ENCODE results near the gene IL1R1. TPM values are rescaled to one million over a fixed set of nuclear protein-coding genes. Genes with fewer than 3 reads are reported as not detected.
A peak's percentile ranks its signal among the peaks of the same experiment; 100 is the strongest.

Gene IL1R1
- total RNA-seq, 1 experiment from 2014 or later, result 5.2 TPM

DNA sequence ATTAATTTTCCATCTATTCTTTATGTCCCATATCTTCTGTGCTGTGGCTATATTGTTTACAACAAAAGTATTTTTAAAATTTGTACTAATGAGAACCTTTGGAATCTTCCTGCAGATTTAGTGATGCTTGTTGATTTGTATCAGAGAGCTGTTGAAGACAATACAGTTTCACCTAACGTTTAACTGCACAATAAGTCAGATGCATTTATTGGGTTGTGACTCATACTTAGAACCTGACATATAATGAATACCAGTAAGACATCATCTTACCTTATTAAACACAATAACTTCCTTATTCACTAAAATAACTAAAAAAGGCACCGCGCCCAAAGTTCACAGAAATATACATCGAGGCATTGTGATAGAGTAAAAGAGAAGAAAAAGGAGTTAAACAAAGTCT lies 43.8 kb upstream of the IL1R1 start:
- intact Hi-C loops (cut with micrococcal nuclease), result no loop called here
- TF ChIP-seq CTCF (IDR thresholded peaks at IDR 0.05; ENCODE audit: unreplicated experiment), result no peak
- no peak overlapping the region for H3K27ac Mint-ChIP-seq (ENCODE audit: low read depth, unreplicated experiment)
- H3K36me3 Mint-ChIP-seq (ENCODE audit: insufficient read depth, unreplicated experiment), result no peaks in the 10 kb centered on the region
- no TSS peak for BruUV-seq (replicated peaks)
- no peak overlapping the region for H3K4me3 Mint-ChIP-seq (ENCODE audit: unreplicated experiment)
- ChIA-PET POLR2A (interaction anchor here (1.2 kb wide), 1 partner anchor 16 kb away, joined by 3 read pairs; no protein-coding TSS in a partner anchor), CTCF (no interaction called here)
- DNase-seq (ENCODE audit: unreplicated experiment), result no peak
- no peaks in the 10 kb centered on the region for H3K9me3 Mint-ChIP-seq (ENCODE audit: unreplicated experiment)
- H3K27me3 Mint-ChIP-seq (ENCODE audit: insufficient read depth, unreplicated experiment), result no peaks in the 10 kb centered on the region
- H3K4me1 Mint-ChIP-seq (ENCODE audit: insufficient read depth, unreplicated experiment), result peaks cover 25% of the 10 kb centered on the region

DNA sequence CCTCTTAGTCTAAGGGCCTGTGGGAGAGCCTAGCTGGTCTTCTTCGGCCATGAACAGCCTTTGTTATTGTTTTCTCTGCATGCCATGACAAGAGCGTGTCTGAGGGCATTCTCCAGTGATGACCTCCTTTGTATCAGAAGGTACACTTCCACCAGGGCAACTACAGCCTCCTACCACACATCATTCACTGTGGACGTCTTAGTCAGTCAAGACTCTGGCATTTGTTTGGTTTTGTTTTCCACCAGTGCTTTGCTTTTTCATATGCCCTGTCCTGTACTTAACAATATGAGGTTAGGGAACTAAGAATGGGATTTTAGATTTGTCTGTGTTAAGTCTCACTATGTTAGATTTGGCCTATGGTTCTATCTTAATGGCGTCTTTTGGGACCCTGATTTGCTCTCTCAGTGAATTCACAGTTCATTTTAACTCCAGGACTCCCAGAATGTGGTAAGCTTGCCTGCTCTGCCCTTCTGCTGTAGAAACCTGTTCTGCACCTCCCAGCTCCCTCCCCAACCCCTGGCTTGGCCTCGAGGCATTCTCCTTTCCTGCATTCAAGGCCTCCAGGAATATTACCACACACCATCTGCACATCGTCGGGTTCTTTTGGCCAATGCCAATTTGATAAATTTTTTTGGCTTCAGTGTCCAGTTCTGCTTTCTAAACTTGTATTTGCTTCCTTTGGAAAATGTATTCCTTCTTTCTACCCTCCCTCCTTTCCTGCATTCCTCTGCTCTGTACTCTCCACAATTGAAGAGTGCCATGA lies 42.8 kb upstream of the IL1R1 start:
- Mint-ChIP-seq H3K36me3 (ENCODE audit: insufficient read depth, unreplicated experiment) (no peaks in the 10 kb centered on the region), H3K27me3 (ENCODE audit: insufficient read depth, unreplicated experiment) (no peaks in the 10 kb centered on the region), H3K27ac (ENCODE audit: low read depth, unreplicated experiment) (peak overlapping the region; percentile 76), H3K4me3 (ENCODE audit: unreplicated experiment) (no peak overlapping the region), H3K4me1 (ENCODE audit: insufficient read depth, unreplicated experiment) (peaks cover 32% of the 10 kb centered on the region), H3K9me3 (ENCODE audit: unreplicated experiment) (no peaks in the 10 kb centered on the region)
- no TSS peak for BruUV-seq (replicated peaks)
- CTCF ChIA-PET, result interaction anchor here (1.1 to 1.2 kb wide), 2 partner anchors 41 to 80 kb away, joined by 3 to 5 read pairs; no protein-coding TSS in a partner anchor
- POLR2A ChIA-PET, result interaction anchor here (1.0 to 1.5 kb wide), 3 partner anchors 24 to 73 kb away, joined by 3 to 6 read pairs (median 5); no protein-coding TSS in a partner anchor
- intact Hi-C loops (cut with micrococcal nuclease), result no loop called here
- DNase-seq (ENCODE audit: unreplicated experiment), result no peak
- TF ChIP-seq CTCF (IDR thresholded peaks at IDR 0.05; ENCODE audit: unreplicated experiment), result no peak

GRCh38 chr2:102100371-102101096 lies 42.0 kb upstream of the IL1R1 start:
- TF ChIP-seq CTCF (IDR thresholded peaks at IDR 0.05; ENCODE audit: unreplicated experiment), result no peak
- Mint-ChIP-seq H3K4me3 (ENCODE audit: unreplicated experiment) (no peak overlapping the region), H3K9me3 (ENCODE audit: unreplicated experiment) (no peaks in the 10 kb centered on the region), H3K27me3 (ENCODE audit: insufficient read depth, unreplicated experiment) (no peaks in the 10 kb centered on the region), H3K36me3 (ENCODE audit: insufficient read depth, unreplicated experiment) (no peaks in the 10 kb centered on the region), H3K4me1 (ENCODE audit: insufficient read depth, unreplicated experiment) (peaks cover 29% of the 10 kb centered on the region), H3K27ac (ENCODE audit: low read depth, unreplicated experiment) (peak overlapping the region; percentile 76)
- CTCF ChIA-PET, result interaction anchor here (0.6 to 1.4 kb wide), 4 partner anchors 8 to 80 kb away, joined by 3 to 6 read pairs (median 4); no protein-coding TSS in a partner anchor
- no peak for DNase-seq (ENCODE audit: unreplicated experiment)
- POLR2A ChIA-PET, result interaction anchor here (0.5 to 1.5 kb wide), 6 partner anchors 23 to 423 kb away, joined by 3 to 6 read pairs (median 3); no protein-coding TSS in a partner anchor
- intact Hi-C loops (cut with micrococcal nuclease), result no loop called here
- BruUV-seq (replicated peaks), result no TSS peak

Data from MCF 10A (cell line).